ENCODE measurements around the gene ZNF277.

The ZNF277 gene

GRCh38 chr7:112360681-112361080 is 154.2 kb downstream of the ZNF277 start:
- no peak for DNase-seq

- DNase-seq = no peak
Measured at GRCh38 chr7:112361154-112361553, 154.7 kb downstream of the ZNF277 start.

- no peak for DNase-seq
Measured at GRCh38 chr7:112362053-112362650, 155.7 kb downstream of the ZNF277 start.

- no peak for DNase-seq
Measured at GRCh38 chr7:112362731-112363131, 156.2 kb downstream of the ZNF277 start.

- DNase-seq = no peak
Measured at GRCh38 chr7:112364388-112364787, 157.9 kb downstream of the ZNF277 start.

- DNase-seq = no peak
Measured at GRCh38 chr7:112365551-112365950, 159.1 kb downstream of the ZNF277 start.

- DNase-seq = no peak
Measured at GRCh38 chr7:112366886-112367285, 160.4 kb downstream of the ZNF277 start.

- no peak for DNase-seq
Measured at GRCh38 chr7:112370436-112370835, 163.9 kb downstream of the ZNF277 start.

- DNase-seq = no peak
Measured at GRCh38 chr7:112371701-112372100, 165.2 kb downstream of the ZNF277 start.

GRCh38 chr7:112372101-112372500 is 165.6 kb downstream of the ZNF277 start:
- no peak for DNase-seq

- no peak for DNase-seq
Measured at GRCh38 chr7:112377593-112377992, 171.1 kb downstream of the ZNF277 start.

- DNase-seq = no peak
Measured at GRCh38 chr7:112381311-112382091, 175.0 kb downstream of the ZNF277 start.

- no peak for DNase-seq
Measured at GRCh38 chr7:112383671-112384417, 177.3 kb downstream of the ZNF277 start.

- no peak for DNase-seq
Measured at GRCh38 chr7:112385516-112385915, 179.0 kb downstream of the ZNF277 start.

- DNase-seq = no peak
Measured at GRCh38 chr7:112386619-112387018, 180.1 kb downstream of the ZNF277 start.

- DNase-seq = no peak
Measured at GRCh38 chr7:112390167-112390566, 183.7 kb downstream of the ZNF277 start.

- peak; percentile 64 for DNase-seq
Measured at GRCh38 chr7:112391079-112391821, 184.8 kb downstream of the ZNF277 start.

- peak; percentile 70 for DNase-seq
Measured at GRCh38 chr7:112391841-112392286, 185.4 kb downstream of the ZNF277 start.
